Measurements from ENCODE around the gene EYS.

Gene EYS

GRCh38 chr6:63730311-63730710 lies 1976.7 kb downstream of the EYS start:
- no peak for TF ChIP-seq TAF1 (IDR thresholded peaks at IDR 0.05; ENCODE audit: borderline replicate concordance, insufficient read depth, low read length)
- TF ChIP-seq FOXP2 (optimal IDR thresholded peaks at IDR 0.05; ENCODE audit: borderline replicate concordance, extremely low read depth, extremely low read length, insufficient read depth), result no peak
- TF ChIP-seq POLR2AphosphoS5 (IDR thresholded peaks at IDR 0.05; ENCODE audit: low read depth, low read length), result no peak
- TF ChIP-seq REST (IDR thresholded peaks at IDR 0.05; ENCODE audit: insufficient read depth in 1 of 2, low read depth in 2 of 2, low read length in 2 of 2), result no peak
- TF ChIP-seq SIN3A (IDR thresholded peaks at IDR 0.05; ENCODE audit: borderline replicate concordance, insufficient read depth, low read length), result no peak

DNA sequence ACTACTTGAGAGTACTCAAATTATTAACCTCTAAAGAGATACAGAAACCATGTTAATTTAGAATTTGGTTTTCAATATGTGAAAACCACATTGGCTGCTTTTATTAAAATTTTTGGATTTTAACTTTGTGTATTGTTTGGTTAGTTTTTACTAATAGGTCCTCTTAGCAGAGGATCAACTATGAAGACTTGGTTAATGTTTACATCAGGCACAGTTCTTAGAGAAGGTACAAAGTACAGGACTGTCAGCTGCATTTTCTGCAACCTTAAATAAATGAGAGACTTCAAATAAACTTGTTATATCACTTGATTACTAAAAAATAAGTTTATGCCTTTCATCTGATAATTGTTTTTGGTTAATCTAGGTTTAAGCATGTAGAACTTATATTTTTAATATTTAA lies 1982.3 kb downstream of the EYS start:
- no peak for TF ChIP-seq TAF1 (IDR thresholded peaks at IDR 0.05; ENCODE audit: borderline replicate concordance, insufficient read depth, low read length)
- no peak for TF ChIP-seq POLR2AphosphoS5 (IDR thresholded peaks at IDR 0.05; ENCODE audit: low read depth, low read length)
- TF ChIP-seq FOXP2 (optimal IDR thresholded peaks at IDR 0.05; ENCODE audit: borderline replicate concordance, extremely low read depth, extremely low read length, insufficient read depth), result no peak
- no peak for TF ChIP-seq REST (IDR thresholded peaks at IDR 0.05; ENCODE audit: insufficient read depth in 1 of 2, low read depth in 2 of 2, low read length in 2 of 2)
- no peak for TF ChIP-seq SIN3A (IDR thresholded peaks at IDR 0.05; ENCODE audit: borderline replicate concordance, insufficient read depth, low read length)

GRCh38 chr6:63721181-63721580 lies 1985.8 kb downstream of the EYS start:
- TF ChIP-seq REST (IDR thresholded peaks at IDR 0.05; ENCODE audit: insufficient read depth in 1 of 2, low read depth in 2 of 2, low read length in 2 of 2) (no peak), SIN3A (IDR thresholded peaks at IDR 0.05; ENCODE audit: borderline replicate concordance, insufficient read depth, low read length) (no peak), POLR2AphosphoS5 (IDR thresholded peaks at IDR 0.05; ENCODE audit: low read depth, low read length) (no peak; the same call in 1 of the 2 replicates), TAF1 (IDR thresholded peaks at IDR 0.05; ENCODE audit: borderline replicate concordance, insufficient read depth, low read length) (no peak), FOXP2 (optimal IDR thresholded peaks at IDR 0.05; ENCODE audit: borderline replicate concordance, extremely low read depth, extremely low read length, insufficient read depth) (no peak)

DNA sequence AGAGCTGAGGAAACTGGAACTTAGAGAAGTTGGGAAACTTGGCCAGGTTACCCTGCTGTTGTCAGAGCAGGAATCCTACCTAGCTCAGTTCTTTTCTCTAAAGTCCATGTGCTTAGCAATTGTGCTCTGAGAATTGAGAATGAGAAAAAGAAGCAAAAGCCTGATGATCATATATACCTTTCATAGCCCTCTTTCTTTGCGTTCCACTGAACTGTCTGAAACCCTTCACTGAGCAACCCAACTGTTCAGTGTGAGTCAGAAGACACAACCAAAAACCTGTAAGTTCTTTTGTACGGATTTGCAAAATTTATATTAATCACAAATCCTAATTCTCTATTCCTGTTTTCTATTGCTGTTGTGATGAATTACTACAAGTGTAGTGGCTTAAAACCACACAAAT lies 1990.9 kb downstream of the EYS start:
- TF ChIP-seq POLR2AphosphoS5 (IDR thresholded peaks at IDR 0.05; ENCODE audit: low read depth, low read length) (no peak), TAF1 (IDR thresholded peaks at IDR 0.05; ENCODE audit: borderline replicate concordance, insufficient read depth, low read length) (no peak), REST (IDR thresholded peaks at IDR 0.05; ENCODE audit: insufficient read depth in 1 of 2, low read depth in 2 of 2, low read length in 2 of 2) (no peak), SIN3A (IDR thresholded peaks at IDR 0.05; ENCODE audit: borderline replicate concordance, insufficient read depth, low read length) (no peak), FOXP2 (optimal IDR thresholded peaks at IDR 0.05; ENCODE audit: borderline replicate concordance, extremely low read depth, extremely low read length, insufficient read depth) (no peak)

- TF ChIP-seq FOXP2 (optimal IDR thresholded peaks at IDR 0.05; ENCODE audit: borderline replicate concordance, extremely low read depth, extremely low read length, insufficient read depth), result no peak
- TF ChIP-seq TAF1 (IDR thresholded peaks at IDR 0.05; ENCODE audit: borderline replicate concordance, insufficient read depth, low read length), result no peak
- TF ChIP-seq REST (IDR thresholded peaks at IDR 0.05; ENCODE audit: insufficient read depth in 1 of 2, low read depth in 2 of 2, low read length in 2 of 2), result no peak
- TF ChIP-seq SIN3A (IDR thresholded peaks at IDR 0.05; ENCODE audit: borderline replicate concordance, insufficient read depth, low read length), result no peak
- TF ChIP-seq POLR2AphosphoS5 (IDR thresholded peaks at IDR 0.05; ENCODE audit: low read depth, low read length), result no peak
Observed at GRCh38 chr6:63714091-63714490, 1992.9 kb downstream of the EYS start.
